Posterior vena cava (tissue), 2 donors: Measurements from ENCODE around the gene MYCN. TPM values are rescaled to one million over a fixed set of nuclear protein-coding genes. Genes with fewer than 3 reads are reported as not detected.
"Not testable (repeated sequence)": the region's sequence is repeated elsewhere in the genome, so short reads cannot be mapped to it uniquely, and the experiment has no call there.

Source experiments
- DNase-seq: peaks from one replicate; pipeline ENCODE4 v3.0.0-alpha.2; 2020; ENCODE audit warnings: low spot score
- intact Hi-C, 2 donors: fragments of 100-400 bp; cut with DNase I; formaldehyde crosslinking; loops; one replicate each; pipeline versions ENCODE4 v1.14.1 to v1.14.2; 2022 to 2023
- total RNA-seq, 2 donors: library from RNA; stranded (reverse); fragmentation: NEBNext Ultra II Directional; extraction: Animal tissue kit (Norgen Biotek cat#: 25700); gene quantifications; one replicate each; pipeline ENCODE4 v1.2.1, GENCODE V29; 2021
- donor health status: DM: yes; HTN: yes; CAD: no.
- donor health status: DM: yes; HTN: yes; CAD: no.

MYCN gene
- total RNA-seq, 2 donors from 2014 or later = 0.88 to 1.1 TPM

- no peak for DNase-seq
- intact Hi-C loops = loop anchor here in 1 of 2 donors (5.0 kb wide), 1 partner anchor 844 kb away; no protein-coding TSS in a partner anchor
These were observed 34.3 kb upstream of the MYCN start for GRCh38 chr2:15905986-15906491.

DNA sequence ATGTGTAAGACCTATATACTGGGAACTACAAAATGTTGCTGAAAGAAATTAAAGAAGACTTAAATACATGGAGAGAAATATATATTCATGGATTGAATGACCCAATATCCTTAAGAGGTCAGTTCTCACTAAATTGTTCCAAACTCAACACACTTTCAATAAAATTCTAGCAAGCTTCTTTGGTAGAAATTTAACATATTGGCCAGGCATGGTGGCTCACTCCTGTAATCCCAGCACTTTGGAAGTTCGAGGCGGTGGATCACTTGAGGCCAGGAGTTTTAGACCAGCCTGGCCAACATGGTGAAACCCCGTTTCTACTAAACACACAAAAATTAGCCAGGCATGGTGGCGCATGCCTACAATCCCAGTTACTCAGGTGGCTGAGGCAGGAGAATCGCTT, 33.6 kb upstream of the MYCN start:
- no peak for DNase-seq
- intact Hi-C loops = loop anchor here in 1 of 2 donors (5.0 kb wide), 1 partner anchor 844 kb away; no protein-coding TSS in a partner anchor

DNA sequence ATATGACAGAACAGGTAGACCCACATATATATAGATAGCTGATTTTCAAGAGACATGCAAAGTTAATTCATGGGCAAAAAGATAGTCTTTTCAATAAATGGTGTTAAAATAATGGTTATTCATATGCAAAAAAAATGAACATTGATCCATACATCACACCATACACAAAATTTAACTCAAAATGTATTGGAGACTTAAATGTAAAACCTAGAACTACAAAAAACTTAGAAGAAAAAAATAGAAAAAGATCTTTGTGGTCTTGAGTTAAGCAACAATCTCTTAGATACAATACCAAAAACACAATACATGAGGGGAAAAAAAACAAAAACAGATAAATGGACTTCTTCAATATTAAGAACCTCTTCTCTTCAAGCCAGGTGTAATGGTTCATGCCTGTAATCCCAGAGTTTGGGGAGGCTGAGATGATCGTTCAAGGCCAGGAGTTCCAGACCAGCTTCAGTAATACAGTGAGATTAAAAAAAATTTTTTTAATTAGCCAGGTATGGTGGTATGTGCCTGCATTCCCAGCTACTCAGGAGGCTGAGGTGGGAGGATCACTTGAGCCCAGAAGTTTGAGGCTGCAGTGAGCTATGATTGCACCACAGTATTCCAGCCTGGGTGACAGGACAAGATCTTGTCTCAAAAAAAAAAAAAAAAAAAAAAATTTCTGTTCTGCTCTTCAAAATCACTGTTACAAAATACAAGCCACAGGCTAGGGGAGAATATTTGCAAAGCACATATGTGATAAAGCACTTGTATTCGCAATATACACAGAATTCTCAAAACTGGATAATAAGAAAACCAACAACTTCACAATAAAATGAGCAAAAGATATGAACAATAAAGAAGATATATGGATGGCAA, 32.7 kb upstream of the MYCN start:
- intact Hi-C loops = loop anchor here in 1 of 2 donors (5.0 kb wide), 1 partner anchor 845 kb away; no protein-coding TSS in a partner anchor
- no peak for DNase-seq

DNA sequence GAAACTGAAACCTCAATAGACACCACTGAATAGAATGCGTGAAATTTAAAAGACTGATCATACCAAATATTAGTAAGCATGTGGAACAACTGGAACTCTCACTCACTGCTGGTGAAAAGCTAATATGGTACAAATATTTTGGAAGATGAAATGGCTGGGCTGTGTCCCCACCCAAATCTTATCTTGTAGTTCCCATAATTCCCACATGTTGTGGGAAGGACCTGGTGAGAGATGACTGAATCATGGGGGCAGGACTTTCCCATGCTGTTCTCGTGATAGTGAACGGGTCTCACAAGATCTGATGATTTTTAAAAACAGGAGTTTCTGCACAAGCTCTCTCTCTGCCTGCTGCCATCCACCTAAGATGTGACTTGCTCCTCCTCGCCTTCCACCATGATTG, 32.0 kb upstream of the MYCN start:
- DNase-seq = no peak
- intact Hi-C loops = loop anchor here in 1 of 2 donors (5.0 kb wide), 1 partner anchor 846 kb away; no protein-coding TSS in a partner anchor

DNA sequence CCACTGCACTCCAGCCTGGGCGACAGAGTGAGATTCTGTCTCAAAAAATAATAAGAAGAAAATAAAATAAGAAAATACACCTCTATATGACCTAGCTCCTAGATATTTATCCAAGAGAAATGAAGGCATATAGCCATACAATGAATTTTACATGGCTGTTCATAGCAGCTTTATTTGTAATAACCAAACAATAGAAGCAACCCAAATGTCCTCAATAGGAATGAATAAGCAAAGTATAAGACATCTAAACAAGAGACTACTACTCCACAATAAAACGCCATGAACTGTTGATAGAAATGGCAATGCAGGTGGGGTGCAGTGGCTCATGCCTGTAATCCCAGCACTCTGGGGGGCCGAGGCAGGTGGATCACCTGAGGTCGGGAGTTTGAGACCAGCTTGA, 31.2 kb upstream of the MYCN start:
- no peak for DNase-seq
- intact Hi-C loops = loop anchor here in 1 of 2 donors (5.0 kb wide), 1 partner anchor 847 kb away; no protein-coding TSS in a partner anchor

DNA sequence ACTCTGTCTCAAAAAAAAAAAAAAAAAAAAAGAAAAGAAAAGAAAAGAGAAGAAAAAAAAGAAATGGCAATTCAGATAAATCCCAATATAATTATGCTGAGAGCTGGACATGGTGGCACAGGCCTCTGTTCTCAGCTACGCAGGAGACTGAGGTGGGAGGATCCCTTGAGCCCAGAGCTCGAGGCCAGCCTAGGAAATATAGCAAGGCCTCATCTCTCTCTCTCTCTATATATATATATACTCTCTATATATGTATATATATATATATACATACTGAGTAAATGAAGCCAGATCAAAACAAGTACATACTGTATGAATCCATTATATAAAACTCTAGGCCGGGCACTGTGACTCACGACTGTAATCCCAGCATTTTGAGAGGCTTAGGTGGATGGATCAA, 30.6 kb upstream of the MYCN start:
- intact Hi-C loops = loop anchor here in 1 of 2 donors (5.0 kb wide), 1 partner anchor 847 kb away; no protein-coding TSS in a partner anchor
- no peak for DNase-seq

GRCh38 chr2:15911270-15911669, 29.1 kb upstream of the MYCN start:
- intact Hi-C loops, DNase-seq: not testable (repeated sequence)

- DNase-seq = no peak
- intact Hi-C loops = no loop called here
These were observed 28.7 kb upstream of the MYCN start for GRCh38 chr2:15911686-15912085.

- no peak for DNase-seq
- intact Hi-C loops = no loop called here
These were observed 28.1 kb upstream of the MYCN start for GRCh38 chr2:15912203-15912602.

DNA sequence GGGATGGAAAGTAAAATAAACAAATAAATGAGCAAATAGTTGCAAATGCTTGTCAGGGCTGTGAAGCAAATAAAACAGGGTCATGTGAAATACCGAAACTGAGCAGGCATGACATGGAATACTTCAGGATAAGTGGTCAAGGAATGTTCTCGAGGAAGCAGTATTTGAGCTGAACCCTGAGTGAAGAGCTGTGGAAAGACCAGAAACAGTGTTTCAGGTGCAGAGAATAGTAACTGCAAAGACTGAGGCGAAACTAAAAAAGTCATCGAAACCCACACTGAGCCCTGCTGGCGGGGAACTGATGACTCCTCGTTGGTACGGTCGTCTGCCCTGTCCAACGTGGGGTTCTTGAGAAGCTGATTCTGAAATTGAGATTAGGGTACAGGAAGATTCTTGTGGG, 27.2 kb upstream of the MYCN start:
- intact Hi-C loops = no loop called here
- no peak for DNase-seq

- intact Hi-C loops = no loop called here
- DNase-seq = no peak
These were observed 25.6 kb upstream of the MYCN start for GRCh38 chr2:15914596-15915385.

GRCh38 chr2:15915546-15915945, 24.8 kb upstream of the MYCN start:
- DNase-seq, intact Hi-C loops: not testable (repeated sequence)

DNA sequence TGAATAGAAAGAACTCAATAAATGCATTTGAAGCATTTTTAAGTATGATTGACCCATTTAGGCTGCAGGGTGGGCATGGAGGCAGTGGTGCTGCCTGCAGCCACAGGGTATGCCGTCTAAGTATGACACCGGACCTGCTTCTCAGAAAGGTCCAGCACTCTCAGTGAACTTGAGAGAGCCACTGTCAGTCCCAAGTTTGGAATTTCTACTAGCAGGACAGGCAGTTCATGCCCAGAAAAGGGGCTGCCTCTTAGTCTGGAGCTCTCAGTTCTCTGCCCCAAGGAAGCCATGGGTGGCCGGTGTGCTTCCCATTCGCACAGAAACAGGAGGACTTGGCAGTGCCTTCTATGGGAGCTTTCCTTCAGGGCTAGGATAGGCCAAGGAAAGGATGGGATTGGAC, 24.0 kb upstream of the MYCN start:
- DNase-seq = no peak
- intact Hi-C loops = no loop called here

DNA sequence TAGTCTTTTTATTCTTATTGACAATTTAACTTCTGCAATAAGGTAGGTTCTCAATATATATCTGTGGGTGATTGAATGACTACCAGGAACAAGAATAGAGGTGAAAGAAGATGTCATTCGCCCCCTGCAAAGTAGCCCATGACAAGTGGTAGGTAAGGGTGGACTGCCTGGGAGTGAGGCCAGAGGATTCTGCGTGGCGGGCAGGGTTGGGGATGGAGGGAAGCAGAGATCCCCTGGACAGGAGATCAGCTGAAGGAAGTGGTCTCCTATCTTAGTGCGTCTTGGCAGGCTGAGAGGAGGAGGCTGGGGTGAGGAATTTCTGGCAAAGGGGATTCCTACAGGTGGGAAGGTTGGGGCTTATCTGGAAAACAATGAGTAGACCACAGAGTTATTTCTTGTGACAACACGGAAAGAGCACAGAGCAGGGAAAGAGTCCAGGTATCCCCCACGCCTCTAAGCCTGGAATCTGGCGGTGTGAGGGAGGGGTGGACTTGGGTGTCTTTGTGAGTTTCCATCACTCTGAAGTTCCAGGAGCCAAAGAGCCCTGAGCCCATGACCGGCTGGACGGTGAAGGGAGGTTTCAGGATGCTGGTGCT, 21.5 kb upstream of the MYCN start:
- DNase-seq = no peak
- intact Hi-C loops = no loop called here

DNA sequence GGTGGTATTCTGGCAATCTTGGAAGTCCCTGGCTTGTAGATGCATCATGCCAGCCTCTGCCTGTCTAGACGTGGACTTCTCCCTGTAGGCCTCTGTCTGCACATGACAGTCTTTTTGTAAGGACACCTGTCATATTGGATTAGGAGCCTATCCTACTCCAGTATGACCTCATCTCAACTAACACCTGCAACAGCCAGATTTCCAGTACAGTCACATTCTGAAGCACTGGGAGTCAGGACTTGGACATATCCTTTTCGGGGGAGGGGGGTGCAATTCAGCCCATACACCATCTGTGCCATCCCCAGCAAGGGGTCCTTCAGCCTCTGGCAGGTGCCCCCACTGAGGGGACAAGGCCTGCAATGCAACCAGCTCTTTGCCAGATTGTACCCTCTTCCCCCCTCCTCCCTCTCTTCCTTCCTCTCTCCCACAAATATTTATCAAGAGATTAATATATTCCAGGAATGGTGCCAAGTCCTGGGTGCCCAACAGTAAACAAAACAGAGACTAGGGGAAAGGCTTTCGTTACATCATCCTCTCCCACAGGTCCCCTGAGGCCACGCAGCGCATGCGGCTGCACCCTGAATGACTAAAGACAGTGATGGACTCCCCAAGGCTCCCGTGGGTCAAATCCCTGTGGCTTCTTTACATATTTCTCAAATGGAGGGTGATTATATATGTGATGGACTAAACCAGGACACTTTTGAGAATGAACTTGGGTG, 20.5 kb upstream of the MYCN start:
- intact Hi-C loops = no loop called here

DNA sequence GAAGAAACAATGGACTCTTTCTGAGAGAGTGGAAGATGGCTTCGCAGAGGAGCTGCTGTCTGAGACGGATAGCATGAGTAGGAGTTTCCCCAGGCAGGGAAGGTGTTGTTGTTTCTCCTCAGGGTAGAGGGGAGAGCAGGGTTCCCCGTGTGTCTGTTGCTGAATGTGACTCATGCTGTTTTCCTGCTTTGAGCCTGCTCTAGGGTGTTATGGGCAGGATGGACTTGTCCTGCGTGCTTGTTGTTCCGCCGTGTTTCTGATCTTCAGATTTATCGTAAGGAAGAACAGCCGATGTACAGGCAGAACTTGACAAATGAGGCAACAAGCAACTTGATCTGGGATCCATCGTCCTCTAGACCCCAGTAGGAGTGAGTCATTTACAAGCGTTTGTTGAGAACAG, 19.7 kb upstream of the MYCN start:
- intact Hi-C loops = no loop called here
- no peak for DNase-seq

More for the DNA sequence above, 20.5 kb upstream of the MYCN start:
- no peak for DNase-seq

DNA sequence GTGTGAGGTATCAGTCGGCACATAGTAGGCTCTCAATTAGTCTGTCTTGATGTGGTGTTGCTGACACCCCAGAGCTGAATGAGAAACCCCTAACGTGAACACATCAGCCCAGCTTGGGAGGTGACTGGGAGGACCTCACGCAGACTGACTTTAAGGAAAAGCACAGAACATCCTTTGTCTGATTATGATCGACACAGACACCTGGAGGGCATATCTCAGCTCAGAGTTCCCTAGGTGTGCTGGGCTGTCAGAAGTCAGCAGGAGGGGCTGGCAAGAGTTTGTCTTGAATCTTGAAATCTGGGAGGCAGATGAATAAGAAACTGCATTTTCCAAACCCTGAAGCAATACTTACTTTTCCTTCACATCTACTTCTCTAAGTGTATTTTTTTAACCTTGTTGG, 16.8 kb upstream of the MYCN start:
- no peak for DNase-seq
- intact Hi-C loops = no loop called here

- intact Hi-C loops = no loop called here
- DNase-seq = no peak
These were observed 14.5 kb upstream of the MYCN start for GRCh38 chr2:15925819-15926218.

DNA sequence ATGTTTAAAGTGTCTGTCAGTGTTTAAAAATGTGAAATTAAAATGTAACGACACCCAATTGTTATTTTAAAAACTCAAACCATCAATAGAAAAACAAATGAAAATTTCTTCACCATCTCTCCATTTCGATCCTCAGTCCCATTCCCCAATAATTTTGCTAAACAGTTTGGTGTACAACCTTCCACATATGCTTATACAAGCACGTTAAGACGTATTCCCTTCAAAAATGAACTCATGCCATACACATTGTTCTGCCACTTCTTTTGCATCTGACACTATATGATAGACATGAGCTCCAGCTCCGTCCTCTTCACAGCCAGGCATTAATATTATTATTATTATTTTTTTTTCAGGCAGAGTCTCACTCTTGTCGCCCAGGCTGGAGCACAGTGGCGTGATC, 14.1 kb upstream of the MYCN start:
- DNase-seq = no peak
- intact Hi-C loops = no loop called here
